Upper lobe of left lung (tissue), 6 donors: ENCODE data around the gene SPIRE2. TPM values are rescaled to one million over a fixed set of nuclear protein-coding genes. Genes with fewer than 3 reads are reported as not detected.
"Not testable (repeated sequence)": the region's sequence is repeated elsewhere in the genome, so short reads cannot be mapped to it uniquely, and the experiment has no call there.

Experiments
- ATAC-seq, 2 donors: fragments of 200-7000 bp; cut with Tn5 transposase; one replicate each; pipeline ENCODE4 v1.9.1; 2022; ENCODE audit warnings: mild to moderate bottlenecking in 2 of 2, moderate library complexity in 2 of 2; ENCODE audit not compliant: low FRiP score in 2 of 2
- DNase-seq, 2 donors: peaks; one replicate each; pipeline ENCODE4 v3.0.0-alpha.2; 2019 to 2020
- H3K27ac ChIP-seq, 4 donors: fragments of 200-600 bp; sonication (generic); one replicate each; pipeline ENCODE4 v1.5.1; 2016 to 2019
- H3K27me3 ChIP-seq, 4 donors: fragments of 200-600 bp; sonication (generic); one replicate each; pipeline ENCODE4 v1.5.1; 2017 to 2019
- H3K36me3 ChIP-seq, 4 donors: fragments of 200-600 bp; sonication (generic); one replicate each; pipeline ENCODE4 v1.5.1; 2016 to 2019
- H3K4me1 ChIP-seq, 4 donors: fragments of 200-600 bp; sonication (generic); one replicate each; pipeline ENCODE4 v1.5.1; 2018 to 2019
- H3K4me3 ChIP-seq, 4 donors: fragments of 200-600 bp; sonication (generic); one replicate each; pipeline ENCODE4 v1.5.1; 2017 to 2019; ENCODE audit warnings: mild to moderate bottlenecking in 2 of 4, moderate library complexity in 1 of 4
- H3K9me3 ChIP-seq, 4 donors: fragments of 200-600 bp; sonication (generic); one replicate each; pipeline ENCODE4 v1.5.1; 2018 to 2019
- EP300 ChIP-seq, 4 donors: sonication (generic); formaldehyde crosslinking; IDR thresholded peaks; one replicate each; pipeline ENCODE4 v1.5.1; 2017; ENCODE audit warnings: antibody characterized with exemption in 4 of 4, control low read depth in 2 of 4
- POLR2A ChIP-seq, 4 donors: fragments of 450-650 bp; IDR thresholded peaks; one replicate each; pipeline ENCODE4 v1.5.1; 2016 to 2017; ENCODE audit warnings: antibody characterized with exemption in 4 of 4, mild to moderate bottlenecking in 2 of 4
- POLR2AphosphoS5 ChIP-seq, 2 donors: sonication (generic); formaldehyde crosslinking; IDR thresholded peaks; one replicate each; pipeline ENCODE4 v1.5.1; 2017; ENCODE audit warnings: antibody characterized with exemption in 2 of 2
- WGBS, 2 donors: methylation state at CpG; one replicate each; pipeline ENCODE4 v1.1.5; 2017 to 2018; 5-methylcytosine and 5-hydroxymethylcytosine counted together
- total RNA-seq, 6 donors: library from RNA; depleted of rRNA in 4 of 6; stranded (reverse); fragments of >200 nt in 4 of 6; gene quantifications; one replicate each; pipeline versions ENCODE4 v1.1.0 to v1.2.1, GENCODE V29; 2016 to 2021
- TF ChIP-seq, protein P1 (sequence below), 6 experiments: fragments of 450-650 bp in 4 of 6; fragments of 200-600 bp in 2 of 6; sonication (generic) in 2 of 6; IDR thresholded peaks; one replicate each; pipeline ENCODE4 v1.5.1; 2016 to 2019; ENCODE audit warnings: antibody characterized with exemption in 6 of 6
- donor health status: DM: no; HTN: no; CAD: no; lungs with moderate emphysema.
- donor health status: DM: no; HTN: yes; CAD: no; lungs with severe emphysema.

The SPIRE2 gene
- total RNA-seq, 6 donors from 2014 or later, result 6.1 to 52.4 (median 14.7) TPM

DNA sequence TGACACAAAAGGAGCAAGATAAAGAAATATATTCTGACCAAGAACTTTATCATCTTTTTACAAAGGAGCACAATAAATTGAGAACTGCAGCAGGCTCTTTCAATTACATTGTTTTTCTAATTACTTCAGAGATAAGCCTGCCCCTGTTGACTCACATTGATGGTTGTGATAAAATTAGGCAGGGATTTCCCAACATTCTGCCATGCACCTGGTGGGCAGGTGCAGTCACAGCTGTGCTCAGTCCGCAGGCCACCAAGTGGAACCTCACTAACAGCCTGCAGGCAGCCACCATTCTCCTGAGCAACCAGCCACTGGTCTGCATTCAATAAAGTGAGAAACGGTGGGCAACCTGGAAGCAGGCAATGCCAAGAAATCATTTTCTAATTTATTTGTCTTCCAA is 17.0 kb upstream of the SPIRE2 start:
- no peak overlapping the region for H3K4me3 ChIP-seq
- no peaks in the 10 kb centered on the region for H3K9me3 ChIP-seq
- no peaks in the 10 kb centered on the region for H3K36me3 ChIP-seq
- H3K4me1 ChIP-seq, result peaks cover 7 to 10% (median 8%) of the 10 kb centered on the region in 4 donors
- 84 to 97% methylated on average over 2 of the region's 2 CpGs for WGBS, 2 donors
- ATAC-seq (no peak), DNase-seq (no peak)
- no peak overlapping the region for H3K27ac ChIP-seq
- H3K27me3 ChIP-seq, result no peaks in the 10 kb centered on the region
- TF ChIP-seq POLR2AphosphoS5 (IDR thresholded peaks at IDR 0.05), result no peak
- TF ChIP-seq, protein P1, sequence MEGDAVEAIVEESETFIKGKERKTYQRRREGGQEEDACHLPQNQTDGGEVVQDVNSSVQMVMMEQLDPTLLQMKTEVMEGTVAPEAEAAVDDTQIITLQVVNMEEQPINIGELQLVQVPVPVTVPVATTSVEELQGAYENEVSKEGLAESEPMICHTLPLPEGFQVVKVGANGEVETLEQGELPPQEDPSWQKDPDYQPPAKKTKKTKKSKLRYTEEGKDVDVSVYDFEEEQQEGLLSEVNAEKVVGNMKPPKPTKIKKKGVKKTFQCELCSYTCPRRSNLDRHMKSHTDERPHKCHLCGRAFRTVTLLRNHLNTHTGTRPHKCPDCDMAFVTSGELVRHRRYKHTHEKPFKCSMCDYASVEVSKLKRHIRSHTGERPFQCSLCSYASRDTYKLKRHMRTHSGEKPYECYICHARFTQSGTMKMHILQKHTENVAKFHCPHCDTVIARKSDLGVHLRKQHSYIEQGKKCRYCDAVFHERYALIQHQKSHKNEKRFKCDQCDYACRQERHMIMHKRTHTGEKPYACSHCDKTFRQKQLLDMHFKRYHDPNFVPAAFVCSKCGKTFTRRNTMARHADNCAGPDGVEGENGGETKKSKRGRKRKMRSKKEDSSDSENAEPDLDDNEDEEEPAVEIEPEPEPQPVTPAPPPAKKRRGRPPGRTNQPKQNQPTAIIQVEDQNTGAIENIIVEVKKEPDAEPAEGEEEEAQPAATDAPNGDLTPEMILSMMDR (IDR thresholded peaks at IDR 0.05), result no peak
- TF ChIP-seq POLR2A (IDR thresholded peaks at IDR 0.05), result no peak
- no peak for TF ChIP-seq EP300 (IDR thresholded peaks at IDR 0.05)

DNA sequence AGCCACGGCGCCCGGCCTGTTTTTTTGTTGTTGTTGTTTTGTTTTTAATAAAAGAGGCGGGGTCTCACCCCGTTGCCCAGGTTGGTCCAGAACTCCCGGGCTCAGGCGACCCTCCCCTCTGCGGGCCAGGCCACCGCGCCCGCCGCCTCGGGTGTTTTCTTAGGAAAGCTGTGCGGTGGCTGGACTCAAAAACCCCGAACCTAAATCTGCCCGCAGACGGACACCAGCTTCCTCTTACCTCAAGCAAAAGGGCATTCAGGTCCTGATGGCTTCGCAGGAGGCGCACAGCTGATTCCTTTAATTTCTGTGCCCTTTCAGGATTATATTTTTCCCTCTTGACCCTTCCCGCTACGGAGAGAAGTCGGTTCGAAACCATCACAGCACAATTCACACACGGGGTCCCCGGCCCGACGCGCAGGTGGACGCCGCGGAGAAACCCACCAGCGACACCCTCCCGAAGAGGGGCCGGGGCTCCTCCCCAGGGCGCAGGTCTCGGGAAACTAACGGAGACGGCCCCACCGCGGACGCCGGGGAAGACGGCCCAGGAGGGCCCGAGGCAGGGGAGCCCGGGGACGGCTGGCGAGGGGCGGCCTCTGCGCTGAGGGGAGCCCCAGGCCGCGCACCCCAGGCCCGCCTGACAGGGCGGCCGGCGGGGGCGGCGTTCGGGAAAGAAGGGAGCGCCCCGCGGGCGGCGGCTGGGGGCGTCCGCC is 12.5 kb upstream of the SPIRE2 start:
- peak overlapping the region; percentile 35 to 86 (median 73) for H3K4me3 ChIP-seq
- peaks cover 7 to 34% (median 15%) of the 10 kb centered on the region in 4 donors for H3K4me1 ChIP-seq
- no peaks in the 10 kb centered on the region for H3K27me3 ChIP-seq
- TF ChIP-seq EP300 (IDR thresholded peaks at IDR 0.05), result no peak
- TF ChIP-seq POLR2AphosphoS5 (IDR thresholded peaks at IDR 0.05), result no peak
- TF ChIP-seq POLR2A (IDR thresholded peaks at IDR 0.05), result no peak
- TF ChIP-seq, protein P1 (IDR thresholded peaks at IDR 0.05), result no peak
- H3K27ac ChIP-seq, result peak overlapping the region in 1 of 4 donors; percentile 87
- no peak for ATAC-seq
- no peaks in the 10 kb centered on the region for H3K9me3 ChIP-seq
- 6 to 23% methylated on average over 22 to 51 of the region's 65 CpGs for WGBS, 2 donors
- no peaks in the 10 kb centered on the region for H3K36me3 ChIP-seq
- peak in 1 of 2 donors; percentile 73 for DNase-seq

DNA sequence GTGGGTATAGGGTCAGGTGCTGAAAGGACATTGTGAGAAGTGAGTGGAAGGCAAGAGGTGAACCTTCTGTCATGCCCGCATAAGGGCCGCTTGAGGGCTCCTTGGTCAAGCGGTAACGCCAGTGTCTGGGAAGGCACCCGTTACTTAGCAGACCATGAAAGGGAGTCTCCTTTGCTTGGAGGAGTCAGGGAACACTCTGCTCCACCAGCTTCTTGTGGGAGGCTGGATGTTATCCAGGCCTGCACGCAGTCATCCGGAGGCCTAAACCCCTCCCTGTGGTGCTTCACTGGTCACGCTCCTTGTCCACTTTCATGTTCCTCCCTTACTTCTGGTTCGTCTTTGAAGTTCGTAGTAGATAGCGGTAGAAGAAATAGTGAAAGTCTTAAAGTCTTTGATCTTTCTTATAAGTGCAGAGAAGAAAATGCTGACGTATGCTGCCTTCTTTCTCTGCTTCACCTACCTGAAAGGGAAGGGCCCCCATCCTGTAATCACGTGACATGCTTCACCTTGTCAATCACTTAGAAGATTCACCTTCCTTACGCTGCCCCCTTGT is 9.3 kb upstream of the SPIRE2 start:
- Histone ChIP-seq H3K4me1 (peaks cover 11 to 41% (median 21%) of the 10 kb centered on the region in 4 donors), H3K4me3 (peak overlapping the region in 1 of 4 donors; percentile 21)
- not testable (repeated sequence) for H3K27ac ChIP-seq, H3K9me3 ChIP-seq, H3K36me3 ChIP-seq, ATAC-seq, H3K27me3 ChIP-seq
- DNase-seq, result peak in 1 of 2 donors; percentile 64
- 72 to 87% methylated on average over 14 of the region's 14 CpGs for WGBS, 2 donors

DNA sequence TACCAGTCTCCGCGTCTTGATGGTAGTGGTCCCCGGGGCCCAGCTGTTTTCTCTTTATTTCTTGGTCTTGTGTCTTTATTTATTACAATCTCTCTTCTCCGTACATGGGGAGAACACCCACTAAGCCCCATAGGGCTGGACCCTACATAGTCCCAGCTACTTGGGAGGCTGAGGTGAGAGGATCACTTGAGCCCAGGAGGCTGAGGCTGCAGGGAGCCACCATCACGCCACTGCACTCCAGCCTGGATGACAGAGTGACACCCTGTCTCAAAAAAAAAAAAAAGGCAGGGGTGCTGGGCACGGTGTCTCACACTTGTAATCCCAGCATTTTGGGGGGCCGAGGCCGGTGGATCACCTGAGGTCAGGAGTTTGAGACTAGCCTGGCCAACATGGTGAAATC is 8.8 kb upstream of the SPIRE2 start:
- H3K9me3 ChIP-seq, ATAC-seq, H3K27ac ChIP-seq, DNase-seq, H3K36me3 ChIP-seq, H3K27me3 ChIP-seq: not testable (repeated sequence)
- Histone ChIP-seq H3K4me1 (peaks cover 11 to 41% (median 21%) of the 10 kb centered on the region in 4 donors), H3K4me3 (peak overlapping the region in 1 of 4 donors; percentile 21)
- 96 to 97% methylated on average over 8 of the region's 8 CpGs for WGBS, 2 donors

DNA sequence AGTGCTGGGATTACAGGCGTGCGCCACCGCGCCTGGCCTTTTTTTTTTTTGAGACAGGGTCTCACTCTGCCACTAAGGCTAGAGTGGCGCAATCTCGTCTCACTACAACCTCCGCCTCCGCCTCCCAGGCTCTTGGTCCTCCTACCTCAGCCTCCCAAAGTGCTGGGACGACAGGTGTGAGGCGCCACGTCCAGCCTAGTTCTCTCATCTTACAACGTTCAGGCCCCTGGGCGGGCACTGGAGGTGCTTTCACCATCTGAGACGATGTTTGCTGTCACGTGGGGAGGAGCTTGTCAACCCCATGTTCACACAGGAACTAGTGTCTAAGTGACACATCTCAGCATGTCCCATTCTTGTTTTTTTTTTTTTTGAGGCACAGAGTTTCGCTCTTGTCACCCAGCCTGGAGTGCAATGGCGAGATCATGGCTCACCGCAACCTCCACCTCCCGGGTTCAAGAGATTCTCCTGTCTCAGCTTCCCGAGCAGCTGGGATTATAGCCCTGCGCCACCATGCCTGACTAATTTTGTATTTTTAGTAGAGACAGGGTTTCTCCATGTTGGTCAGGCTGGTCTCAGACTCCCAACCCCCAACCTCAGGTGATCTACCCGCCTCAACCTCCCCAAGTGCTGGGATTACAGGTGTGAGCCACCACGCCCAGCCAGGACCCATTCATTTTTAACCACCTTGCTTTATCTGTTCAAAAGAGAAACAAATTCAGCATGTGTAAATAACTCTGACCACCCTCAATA is 6.7 kb upstream of the SPIRE2 start:
- peak overlapping the region in 2 of 4 donors; percentile 49 to 67 for H3K27ac ChIP-seq
- no peak for DNase-seq
- H3K27me3 ChIP-seq, result no peaks in the 10 kb centered on the region
- TF ChIP-seq POLR2AphosphoS5 (IDR thresholded peaks at IDR 0.05), result no peak
- TF ChIP-seq, protein P1 (IDR thresholded peaks at IDR 0.05), result no peak
- TF ChIP-seq POLR2A (IDR thresholded peaks at IDR 0.05), result no peak
- peaks cover 4 to 29% (median 14%) of the 10 kb centered on the region in 4 donors for H3K4me1 ChIP-seq
- 89 to 95% methylated on average over 23 of the region's 23 CpGs for WGBS, 2 donors
- H3K4me3 ChIP-seq, result no peak overlapping the region
- ATAC-seq, result no peak
- H3K36me3 ChIP-seq, result no peaks in the 10 kb centered on the region
- no peaks in the 10 kb centered on the region for H3K9me3 ChIP-seq
